PC-9 (cell line): ENCODE results near the gene RUSF1.

Experiments
- EZH2 ChIP-seq: fragments of 200-600 bp; sonication (generic); IDR thresholded peaks from 2 replicates; pipeline ENCODE4 v1.8.0; 2017; ENCODE audit warnings: antibody characterized with exemption, low read depth
- TF ChIP-seq, protein P1 (sequence below): fragments of 200-600 bp; sonication (generic); conservative IDR thresholded peaks from 2 replicates; pipeline ENCODE4 v1.6.1; 2017; ENCODE audit warnings: mixed run types, antibody characterized with exemption, mild to moderate bottlenecking, moderate library complexity

DNA sequence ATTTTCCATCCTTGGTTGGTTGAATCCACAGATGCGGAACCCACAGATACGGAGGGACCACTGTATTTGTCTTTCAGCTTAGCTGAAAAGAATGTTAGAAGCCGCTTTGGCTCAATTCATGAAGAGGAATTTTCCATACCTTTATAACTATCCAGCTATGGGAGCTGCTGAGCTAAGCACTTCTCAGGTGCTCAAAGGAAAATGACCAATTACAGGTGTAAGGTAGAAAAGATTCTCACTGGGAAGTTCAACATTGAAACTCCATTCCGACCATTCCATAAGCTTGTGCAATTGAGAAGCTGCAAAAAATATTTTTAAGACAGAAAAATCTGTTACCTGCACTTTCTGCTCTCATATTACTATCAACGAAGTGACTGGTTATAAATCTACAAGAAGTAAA lies 22.2 kb upstream of the RUSF1 start:
- TF ChIP-seq, protein P1, sequence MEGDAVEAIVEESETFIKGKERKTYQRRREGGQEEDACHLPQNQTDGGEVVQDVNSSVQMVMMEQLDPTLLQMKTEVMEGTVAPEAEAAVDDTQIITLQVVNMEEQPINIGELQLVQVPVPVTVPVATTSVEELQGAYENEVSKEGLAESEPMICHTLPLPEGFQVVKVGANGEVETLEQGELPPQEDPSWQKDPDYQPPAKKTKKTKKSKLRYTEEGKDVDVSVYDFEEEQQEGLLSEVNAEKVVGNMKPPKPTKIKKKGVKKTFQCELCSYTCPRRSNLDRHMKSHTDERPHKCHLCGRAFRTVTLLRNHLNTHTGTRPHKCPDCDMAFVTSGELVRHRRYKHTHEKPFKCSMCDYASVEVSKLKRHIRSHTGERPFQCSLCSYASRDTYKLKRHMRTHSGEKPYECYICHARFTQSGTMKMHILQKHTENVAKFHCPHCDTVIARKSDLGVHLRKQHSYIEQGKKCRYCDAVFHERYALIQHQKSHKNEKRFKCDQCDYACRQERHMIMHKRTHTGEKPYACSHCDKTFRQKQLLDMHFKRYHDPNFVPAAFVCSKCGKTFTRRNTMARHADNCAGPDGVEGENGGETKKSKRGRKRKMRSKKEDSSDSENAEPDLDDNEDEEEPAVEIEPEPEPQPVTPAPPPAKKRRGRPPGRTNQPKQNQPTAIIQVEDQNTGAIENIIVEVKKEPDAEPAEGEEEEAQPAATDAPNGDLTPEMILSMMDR, result no peak
- no peak for TF ChIP-seq EZH2
